GM19438 (cell line): ENCODE results near the gene HTR2C.
"Not testable (repeated sequence)": the region's sequence is repeated elsewhere in the genome, so short reads cannot be mapped to it uniquely, and the experiment has no call there.

Experiments
- ATAC-seq: cut with Tn5 transposase; IDR thresholded peaks from one replicate; pipeline ENCODE4 v1.9.1; 2021; ENCODE audit warnings: low read depth; ENCODE audit not compliant: unreplicated experiment

HTR2C gene

GRCh38 chrX:114710571-114710970 is 126.7 kb downstream of the HTR2C start:
- ATAC-seq, result no peak

- no peak for ATAC-seq
Observed at GRCh38 chrX:114712466-114712865, 128.6 kb downstream of the HTR2C start.

- ATAC-seq, result no peak
Observed at GRCh38 chrX:114715096-114715495, 131.2 kb downstream of the HTR2C start.

GRCh38 chrX:114717921-114718320 is 134.0 kb downstream of the HTR2C start:
- ATAC-seq, result no peak

GRCh38 chrX:114766541-114766940 is 182.7 kb downstream of the HTR2C start:
- no peak for ATAC-seq

GRCh38 chrX:114774691-114775090 is 190.8 kb downstream of the HTR2C start:
- ATAC-seq, result no peak

- no peak for ATAC-seq
Observed at GRCh38 chrX:114782925-114783324, 199.0 kb downstream of the HTR2C start.

GRCh38 chrX:114787061-114787460 is 203.2 kb downstream of the HTR2C start:
- no peak for ATAC-seq

GRCh38 chrX:114797494-114797893 is 213.6 kb downstream of the HTR2C start:
- no peak for ATAC-seq

- ATAC-seq, result no peak
Observed at GRCh38 chrX:114798907-114799306, 215.0 kb downstream of the HTR2C start.

- ATAC-seq, result no peak
Observed at GRCh38 chrX:114800719-114801118, 216.8 kb downstream of the HTR2C start.

- no peak for ATAC-seq
Observed at GRCh38 chrX:114819509-114819908, 235.6 kb downstream of the HTR2C start.

GRCh38 chrX:114841051-114841450 is 257.2 kb downstream of the HTR2C start:
- ATAC-seq, result no peak

- no peak for ATAC-seq
Observed at GRCh38 chrX:114842181-114842580, 258.3 kb downstream of the HTR2C start.

- no peak for ATAC-seq
Observed at GRCh38 chrX:114889481-114889880, 305.6 kb downstream of the HTR2C start.

GRCh38 chrX:114903618-114904017 is 319.7 kb downstream of the HTR2C start:
- ATAC-seq, result no peak

- no peak for ATAC-seq
Observed at GRCh38 chrX:114905251-114905650, 321.4 kb downstream of the HTR2C start.

GRCh38 chrX:114906984-114907510 is 323.2 kb downstream of the HTR2C start:
- ATAC-seq, result no peak

GRCh38 chrX:114924423-114924822 is 340.5 kb downstream of the HTR2C start:
- ATAC-seq, result no peak

- ATAC-seq, result no peak
Observed at GRCh38 chrX:114924856-114925255, 341.0 kb downstream of the HTR2C start.

GRCh38 chrX:114930227-114930626 is 346.3 kb downstream of the HTR2C start:
- ATAC-seq, result no peak

GRCh38 chrX:114932550-114932949 is 348.7 kb downstream of the HTR2C start:
- no peak for ATAC-seq

GRCh38 chrX:114933291-114933690 is 349.4 kb downstream of the HTR2C start:
- ATAC-seq, result not testable (repeated sequence)
